HFFc6 (cell line): ENCODE measurements around the gene SYCE3. TPM values are rescaled to one million over a fixed set of nuclear protein-coding genes. Genes with fewer than 3 reads are reported as not detected.
"Not testable (repeated sequence)": the region's sequence is repeated elsewhere in the genome, so short reads cannot be mapped to it uniquely, and the experiment has no call there.

Experiments used
- DNase-seq: peaks from one replicate; pipeline ENCODE4 v3.0.0-alpha.2; 2018
- H3K27ac Mint-ChIP-seq: 2 replicates; pipeline ENCODE4 v1.8.0; 2020; ENCODE audit warnings: mild to moderate bottlenecking, mixed read lengths
- H3K27me3 Mint-ChIP-seq: 2 replicates; pipeline ENCODE4 v1.8.0; 2021; ENCODE audit warnings: mild to moderate bottlenecking, moderate library complexity, mixed read lengths; ENCODE audit not compliant: insufficient read depth
- H3K36me3 Mint-ChIP-seq: 2 replicates; pipeline ENCODE4 v1.8.0; 2021; ENCODE audit warnings: low read depth, mixed read lengths
- H3K4me1 Mint-ChIP-seq: 2 replicates; pipeline ENCODE4 v1.8.0; 2020; ENCODE audit warnings: low read depth, mixed read lengths
- H3K4me3 Mint-ChIP-seq: 2 replicates; pipeline ENCODE4 v1.8.0; 2020; ENCODE audit warnings: mild to moderate bottlenecking, moderate library complexity, mixed read lengths
- H3K9me3 Mint-ChIP-seq: 2 replicates; pipeline ENCODE4 v1.8.0; 2020; ENCODE audit warnings: mild to moderate bottlenecking, mixed read lengths
- CTCF ChIP-seq: fragments of 200-600 bp; sonication (generic); IDR thresholded peaks from 2 replicates; pipeline ENCODE4 v1.5.0; 2021; ENCODE audit warnings: antibody characterized with exemption, mild to moderate bottlenecking
- total RNA-seq, 6 experiments: library from RNA; stranded (reverse); fragmentation: NEBNext Ultra II Directional; extraction: Animal tissue kit (Norgen Biotek cat#: 25700); gene quantifications; 2 replicates in 1 of 6; 3 replicates in 5 of 6; pipeline ENCODE4 v1.2.3, GENCODE V29; 2021

SYCE3 gene
- total RNA-seq, 6 experiments from 2014 or later, result not detected

GRCh38 chr22:50609599-50609998, 46.9 kb upstream of the SYCE3 start:
- no peak overlapping the region for H3K27ac Mint-ChIP-seq
- H3K9me3 Mint-ChIP-seq, result no peaks in the 10 kb centered on the region
- no peaks in the 10 kb centered on the region for H3K36me3 Mint-ChIP-seq
- no peaks in the 10 kb centered on the region for H3K4me1 Mint-ChIP-seq
- H3K4me3 Mint-ChIP-seq, result no peak overlapping the region
- peaks cover 43% of the 10 kb centered on the region for H3K27me3 Mint-ChIP-seq
- TF ChIP-seq CTCF, result no peak
- no peak for DNase-seq

- Mint-ChIP-seq H3K4me3 (no peak overlapping the region), H3K27me3 (peaks cover 43% of the 10 kb centered on the region), H3K9me3 (no peaks in the 10 kb centered on the region), H3K4me1 (no peaks in the 10 kb centered on the region), H3K27ac (no peak overlapping the region), H3K36me3 (no peaks in the 10 kb centered on the region)
- no peak for TF ChIP-seq CTCF
- no peak for DNase-seq
These were observed 46.3 kb upstream of the SYCE3 start for GRCh38 chr22:50608996-50609395.

- peaks cover 42% of the 10 kb centered on the region for H3K27me3 Mint-ChIP-seq
- H3K4me1 Mint-ChIP-seq, H3K36me3 Mint-ChIP-seq, H3K27ac Mint-ChIP-seq, DNase-seq, H3K4me3 Mint-ChIP-seq, H3K9me3 Mint-ChIP-seq: not testable (repeated sequence)
These were observed 45.5 kb upstream of the SYCE3 start for GRCh38 chr22:50608058-50608840.

- DNase-seq, result no peak
- H3K9me3 Mint-ChIP-seq, result no peaks in the 10 kb centered on the region
- no peaks in the 10 kb centered on the region for H3K4me1 Mint-ChIP-seq
- H3K27me3 Mint-ChIP-seq, result peaks cover 47% of the 10 kb centered on the region
- TF ChIP-seq CTCF, result no peak
- H3K27ac Mint-ChIP-seq, result no peak overlapping the region
- H3K36me3 Mint-ChIP-seq, result no peaks in the 10 kb centered on the region
- no peak overlapping the region for H3K4me3 Mint-ChIP-seq
These were observed 44.9 kb upstream of the SYCE3 start for GRCh38 chr22:50607659-50608020.

- Mint-ChIP-seq H3K27ac (no peak overlapping the region), H3K27me3 (peaks cover 49% of the 10 kb centered on the region), H3K36me3 (no peaks in the 10 kb centered on the region), H3K4me1 (no peaks in the 10 kb centered on the region; the same call in 1 of the 2 replicates), H3K4me3 (no peak overlapping the region), H3K9me3 (no peaks in the 10 kb centered on the region)
- DNase-seq, result no peak
- no peak for TF ChIP-seq CTCF
These were observed 44.4 kb upstream of the SYCE3 start for GRCh38 chr22:50606946-50607658.
